ENCODE data around the gene NTM. TPM values are rescaled to one million over a fixed set of nuclear protein-coding genes. Genes with fewer than 3 reads are reported as not detected.

The NTM gene
- polyA plus RNA-seq, 1 donor (not counting 4 experiments of a cell fraction or from before 2014, with no cell fraction given) = 47.9 TPM

- Histone ChIP-seq H3K4me3 (ENCODE audit: control insufficient read depth in 2 of 3, extremely low read depth in 1 of 3, insufficient read depth in 2 of 3, low read depth in 1 of 3, low read length in 3 of 3) (no peak overlapping the region), H3K27me3 (ENCODE audit: control insufficient read depth, extremely low read depth, insufficient read depth, low read length) (no peaks in the 10 kb centered on the region), H2AFZ (ENCODE audit: control insufficient read depth, low read length) (no peak overlapping the region), H3K4me1 (ENCODE audit: control insufficient read depth, extremely low read depth, insufficient read depth, low read length) (no peaks in the 10 kb centered on the region), H3K9me3 (ENCODE audit: control insufficient read depth, low read depth, low read length) (no peaks in the 10 kb centered on the region), H4K20me1 (ENCODE audit: control insufficient read depth, extremely low read depth, insufficient read depth, low read length) (no peaks in the 10 kb centered on the region), H3K79me2 (ENCODE audit: control insufficient read depth, insufficient read depth, low read length) (no peaks in the 10 kb centered on the region), H3K9ac (ENCODE audit: control insufficient read depth, extremely low read depth, insufficient read depth, low read length) (no peak overlapping the region), H3K9me1 (ENCODE audit: control insufficient read depth, extremely low read depth, insufficient read depth, low read length) (no peaks in the 10 kb centered on the region), H3K36me3 (ENCODE audit: control insufficient read depth in 2 of 2, extremely low read depth in 1 of 2, insufficient read depth in 2 of 2, low read length in 2 of 2) (no peaks in the 10 kb centered on the region), H3K27ac (ENCODE audit: control insufficient read depth, insufficient read depth, low read length) (no peak overlapping the region), H3K4me2 (ENCODE audit: control insufficient read depth, extremely low read depth, insufficient read depth, low read depth, low read length) (no peak overlapping the region)
- TF ChIP-seq EZH2 (IDR thresholded peaks at IDR 0.05; ENCODE audit: low read length) = no peak
- TF ChIP-seq, protein P1, sequence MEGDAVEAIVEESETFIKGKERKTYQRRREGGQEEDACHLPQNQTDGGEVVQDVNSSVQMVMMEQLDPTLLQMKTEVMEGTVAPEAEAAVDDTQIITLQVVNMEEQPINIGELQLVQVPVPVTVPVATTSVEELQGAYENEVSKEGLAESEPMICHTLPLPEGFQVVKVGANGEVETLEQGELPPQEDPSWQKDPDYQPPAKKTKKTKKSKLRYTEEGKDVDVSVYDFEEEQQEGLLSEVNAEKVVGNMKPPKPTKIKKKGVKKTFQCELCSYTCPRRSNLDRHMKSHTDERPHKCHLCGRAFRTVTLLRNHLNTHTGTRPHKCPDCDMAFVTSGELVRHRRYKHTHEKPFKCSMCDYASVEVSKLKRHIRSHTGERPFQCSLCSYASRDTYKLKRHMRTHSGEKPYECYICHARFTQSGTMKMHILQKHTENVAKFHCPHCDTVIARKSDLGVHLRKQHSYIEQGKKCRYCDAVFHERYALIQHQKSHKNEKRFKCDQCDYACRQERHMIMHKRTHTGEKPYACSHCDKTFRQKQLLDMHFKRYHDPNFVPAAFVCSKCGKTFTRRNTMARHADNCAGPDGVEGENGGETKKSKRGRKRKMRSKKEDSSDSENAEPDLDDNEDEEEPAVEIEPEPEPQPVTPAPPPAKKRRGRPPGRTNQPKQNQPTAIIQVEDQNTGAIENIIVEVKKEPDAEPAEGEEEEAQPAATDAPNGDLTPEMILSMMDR (optimal IDR thresholded peaks at IDR 0.05 in 1 of 3, IDR thresholded peaks at IDR 0.05 in 1 of 3, conservative IDR thresholded peaks at IDR 0.05 in 1 of 3; ENCODE audit: extremely low read depth in 1 of 3, insufficient read depth in 2 of 3, low read length in 3 of 3) = no peak
- dilution Hi-C loops (cut with MboI; ENCODE audit: extremely low pct_ligation_motif_present, low sequenced_read_pairs) = no loop called here
- FAIRE-seq (no peak), DNase-seq (ENCODE audit: low read depth, low spot score) (no peak)
Measured at GRCh38 chr11:131618201-131618600, 247.8 kb downstream of the NTM start.

DNA sequence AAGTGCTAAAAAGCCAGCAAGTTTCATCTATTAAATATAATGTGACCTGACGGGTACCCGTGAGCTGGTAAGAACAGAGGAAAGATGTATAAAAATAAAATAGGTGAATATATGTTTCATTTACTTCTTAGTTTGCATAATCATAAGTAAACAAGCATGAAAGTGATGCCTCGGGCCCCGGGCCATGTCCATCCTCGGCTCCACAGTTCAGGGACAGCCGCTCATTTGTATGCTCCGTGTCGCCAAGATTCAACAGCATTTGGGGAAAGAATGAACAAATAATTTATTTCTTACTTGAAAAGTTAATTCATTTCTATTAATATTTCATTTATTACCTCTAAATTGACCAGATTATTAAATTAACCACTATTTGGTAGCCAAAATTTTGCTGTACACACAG, 251.8 kb downstream of the NTM start:
- dilution Hi-C loops (cut with MboI; ENCODE audit: extremely low pct_ligation_motif_present, low sequenced_read_pairs) = no loop called here
- Histone ChIP-seq H3K9me3 (ENCODE audit: control insufficient read depth, low read depth, low read length) (no peaks in the 10 kb centered on the region), H3K4me1 (ENCODE audit: control insufficient read depth, extremely low read depth, insufficient read depth, low read length) (no peaks in the 10 kb centered on the region), H3K9me1 (ENCODE audit: control insufficient read depth, extremely low read depth, insufficient read depth, low read length) (no peaks in the 10 kb centered on the region), H4K20me1 (ENCODE audit: control insufficient read depth, extremely low read depth, insufficient read depth, low read length) (no peaks in the 10 kb centered on the region), H2AFZ (ENCODE audit: control insufficient read depth, low read length) (no peak overlapping the region), H3K36me3 (ENCODE audit: control insufficient read depth in 2 of 2, extremely low read depth in 1 of 2, insufficient read depth in 2 of 2, low read length in 2 of 2) (no peaks in the 10 kb centered on the region), H3K27me3 (ENCODE audit: control insufficient read depth, extremely low read depth, insufficient read depth, low read length) (no peaks in the 10 kb centered on the region), H3K9ac (ENCODE audit: control insufficient read depth, extremely low read depth, insufficient read depth, low read length) (no peak overlapping the region), H3K4me2 (ENCODE audit: control insufficient read depth, extremely low read depth, insufficient read depth, low read depth, low read length) (no peak overlapping the region), H3K27ac (ENCODE audit: control insufficient read depth, insufficient read depth, low read length) (no peak overlapping the region), H3K79me2 (ENCODE audit: control insufficient read depth, insufficient read depth, low read length) (no peaks in the 10 kb centered on the region), H3K4me3 (ENCODE audit: control insufficient read depth in 2 of 3, extremely low read depth in 1 of 3, insufficient read depth in 2 of 3, low read depth in 1 of 3, low read length in 3 of 3) (no peak overlapping the region)
- TF ChIP-seq EZH2 (IDR thresholded peaks at IDR 0.05; ENCODE audit: low read length) = no peak
- TF ChIP-seq, protein P1 (optimal IDR thresholded peaks at IDR 0.05 in 1 of 3, IDR thresholded peaks at IDR 0.05 in 1 of 3, conservative IDR thresholded peaks at IDR 0.05 in 1 of 3; ENCODE audit: extremely low read depth in 1 of 3, insufficient read depth in 2 of 3, low read length in 3 of 3) = no peak
- FAIRE-seq (no peak), DNase-seq (ENCODE audit: low read depth, low spot score) (no peak)
